Posterior vena cava (tissue), 2 donors: ENCODE results near the gene CARHSP1. TPM values are rescaled to one million over a fixed set of nuclear protein-coding genes. Genes with fewer than 3 reads are reported as not detected.
A peak's percentile ranks its signal among the peaks of the same experiment; 100 is the strongest.

ENCODE experiments used
- DNase-seq: peaks from one replicate; pipeline ENCODE4 v3.0.0-alpha.2; 2020; ENCODE audit warnings: low spot score
- intact Hi-C, 2 donors: fragments of 100-400 bp; cut with DNase I; formaldehyde crosslinking; loops; one replicate each; pipeline versions ENCODE4 v1.14.1 to v1.14.2; 2022 to 2023
- total RNA-seq, 2 donors: library from RNA; stranded (reverse); fragmentation: NEBNext Ultra II Directional; extraction: Animal tissue kit (Norgen Biotek cat#: 25700); gene quantifications; one replicate each; pipeline ENCODE4 v1.2.1, GENCODE V29; 2021
- donor health status: DM: yes; HTN: yes; CAD: no.
- donor health status: DM: yes; HTN: yes; CAD: no.

CARHSP1 gene
- total RNA-seq, 2 donors from 2014 or later = 39.8 to 44.0 TPM

DNA sequence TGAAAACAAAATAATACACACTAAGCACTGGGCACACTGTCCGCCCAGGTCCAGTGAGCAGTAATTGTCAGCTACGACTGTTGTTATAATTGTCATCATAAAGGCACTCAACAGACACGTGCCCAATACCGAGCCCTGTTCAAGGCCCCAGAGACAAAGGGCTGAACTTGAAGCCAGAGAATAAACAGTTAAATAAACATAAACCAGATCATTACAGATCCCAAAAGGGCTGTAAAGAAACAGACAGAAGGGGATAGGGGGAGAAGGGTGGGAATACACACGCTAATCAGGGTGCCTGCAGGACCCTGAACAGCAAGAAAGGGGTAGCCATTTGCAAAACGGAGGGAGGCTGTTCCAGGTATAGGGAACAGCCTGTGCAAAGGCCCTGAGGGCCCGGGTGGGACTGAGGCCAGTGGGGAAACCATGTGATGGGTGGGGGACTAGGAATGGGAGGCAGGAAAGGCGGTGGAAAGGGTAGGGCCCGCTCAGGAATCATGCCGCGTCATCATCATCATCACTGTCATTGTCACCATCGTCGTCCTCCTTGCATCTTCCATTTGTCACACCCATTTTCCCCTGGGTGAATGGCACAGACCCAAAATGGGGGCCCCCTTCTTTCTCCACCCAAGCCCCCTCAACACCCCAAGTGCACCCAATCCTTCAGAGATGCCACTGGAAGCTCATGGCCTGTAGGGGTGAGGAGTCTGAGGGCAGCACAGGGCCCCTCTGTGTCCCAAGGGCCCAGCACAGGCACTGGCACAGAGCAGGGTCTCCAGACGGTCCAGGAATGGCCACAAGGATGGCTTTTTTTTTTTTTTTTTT lies 6.3 kb downstream of the CARHSP1 start:
- DNase-seq = no peak
- intact Hi-C loops = loop anchor here in 1 of 2 donors (10.0 kb wide), 1 partner anchor 58 kb away; no protein-coding TSS in a partner anchor

DNA sequence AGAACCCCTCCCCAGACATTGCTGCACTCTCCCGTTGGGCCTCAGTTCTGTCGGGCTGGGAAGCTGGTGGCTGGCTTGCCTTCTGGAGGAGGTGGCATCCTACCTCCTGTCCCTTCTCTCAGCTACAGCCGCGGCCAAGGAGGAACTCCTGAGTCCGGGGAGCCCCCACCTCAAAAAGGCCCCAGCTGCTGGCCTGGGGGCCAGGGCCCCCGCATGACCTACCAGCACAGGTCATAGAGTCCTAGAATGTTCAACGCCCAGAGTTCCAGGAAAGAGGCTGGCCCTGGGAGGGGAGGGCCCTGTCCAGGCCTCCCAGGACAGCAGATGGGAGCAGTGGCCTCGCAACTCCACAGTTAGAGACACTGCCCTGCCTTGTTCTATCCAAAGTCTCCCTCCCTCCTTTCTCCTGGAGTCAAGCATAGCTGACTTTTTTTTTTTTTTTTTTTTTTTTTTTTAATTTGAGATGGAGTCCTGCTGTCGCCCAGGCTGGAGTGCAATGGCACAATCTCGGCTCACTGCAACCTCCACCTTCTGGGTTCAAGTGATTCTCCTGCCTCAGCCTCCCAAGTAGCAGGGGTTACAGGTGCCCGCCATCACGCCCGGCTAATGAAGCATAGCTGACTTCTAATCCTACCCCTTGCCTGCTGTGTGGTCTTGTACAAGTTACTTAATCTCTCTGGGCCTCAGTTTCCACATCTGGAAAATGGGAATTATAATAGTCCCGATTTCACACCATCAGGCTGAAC lies 7.1 kb downstream of the CARHSP1 start:
- intact Hi-C loops = loop anchor here in 1 of 2 donors (10.0 kb wide), 1 partner anchor 57 kb away; no protein-coding TSS in a partner anchor
- DNase-seq = peak; percentile 80

DNA sequence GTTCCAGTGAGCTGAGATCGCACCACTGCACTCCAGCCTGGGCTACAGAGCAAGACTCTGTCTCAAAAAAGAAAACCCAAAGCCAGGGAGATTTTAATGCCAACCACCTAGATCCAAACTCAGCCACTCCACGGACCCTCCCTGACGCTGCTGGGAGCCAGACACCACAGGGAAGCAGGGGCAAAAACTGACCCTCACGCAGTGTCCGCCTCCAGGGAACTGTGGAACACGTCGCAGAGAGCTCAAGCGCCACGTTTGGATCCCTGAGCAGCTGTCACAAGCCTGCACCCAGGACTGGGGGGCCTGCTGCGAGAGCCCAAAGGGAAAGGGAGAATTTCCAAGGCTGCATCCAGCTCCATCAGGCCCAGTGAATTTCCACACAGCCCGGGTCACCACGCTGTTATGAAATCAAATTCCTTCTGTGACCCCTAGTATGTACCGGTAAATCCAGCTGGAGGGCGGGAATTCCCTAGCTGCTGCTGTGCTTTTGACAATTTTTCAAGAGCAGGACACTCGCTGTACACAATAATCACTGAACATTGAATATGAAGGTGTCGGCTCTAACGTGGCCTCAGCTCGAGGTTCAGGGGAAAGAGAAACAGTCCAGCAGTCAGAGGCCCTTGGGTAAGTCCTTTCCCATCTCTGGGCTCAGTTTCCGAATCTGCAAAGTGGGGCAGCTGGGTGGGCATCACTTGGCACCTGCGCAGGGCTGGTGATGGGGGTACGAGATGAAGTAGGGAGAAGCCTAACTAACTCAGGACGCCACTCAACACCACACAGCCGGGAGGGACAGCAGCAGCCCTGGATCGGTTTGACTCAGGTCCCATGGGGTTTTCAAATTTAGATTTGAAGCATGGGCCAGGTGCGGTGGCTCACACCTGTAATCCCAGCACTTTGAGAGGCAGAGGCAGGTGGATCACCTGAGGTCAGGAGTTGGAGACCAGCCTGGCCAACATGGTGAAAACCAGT lies 8.6 kb downstream of the CARHSP1 start:
- intact Hi-C loops = loop anchor here in 1 of 2 donors (10.0 kb wide), 1 partner anchor 55 kb away; no protein-coding TSS in a partner anchor

DNA sequence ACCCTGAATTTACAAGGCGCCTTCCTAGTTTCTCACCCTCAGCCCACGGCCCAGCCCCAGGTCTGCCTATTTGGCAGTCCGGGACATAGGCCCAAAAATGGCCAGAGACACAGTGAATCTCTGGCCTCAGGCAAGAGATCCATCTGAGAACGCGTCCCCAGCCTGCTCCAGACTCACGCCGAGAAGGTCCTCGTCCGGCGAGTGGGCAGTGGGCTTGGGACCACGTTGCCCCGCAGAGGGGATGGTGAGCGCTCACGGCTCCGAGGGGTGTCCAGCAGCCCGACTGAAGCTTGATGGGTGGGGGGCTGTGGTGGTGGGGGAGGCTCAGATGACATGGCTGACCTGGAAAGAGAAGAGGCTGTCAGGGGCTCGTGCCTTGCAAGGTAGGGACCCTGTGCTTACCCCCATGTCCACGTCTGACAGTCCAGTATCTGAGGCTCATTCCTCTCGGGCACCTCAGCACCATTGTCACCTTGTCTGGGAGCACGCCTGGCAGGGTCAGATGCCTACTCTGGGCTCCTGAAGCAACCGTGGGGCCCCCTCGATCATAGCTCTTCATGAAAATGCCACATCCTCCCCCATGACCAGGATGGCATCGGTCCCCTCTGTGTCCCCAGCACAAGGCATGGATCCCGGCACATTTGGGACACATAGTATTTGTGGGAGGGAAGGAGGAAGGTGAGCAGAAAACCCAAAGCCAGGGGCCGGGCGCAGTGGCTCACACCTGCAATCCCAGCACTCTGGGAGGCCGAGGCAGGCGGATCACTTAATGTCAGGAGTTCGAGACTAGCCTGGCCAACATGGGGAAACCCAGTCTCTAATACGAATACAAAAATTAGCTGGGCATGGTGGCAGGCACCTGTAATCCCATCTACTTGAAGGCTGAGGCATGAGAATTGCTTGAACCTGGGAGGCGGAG lies 9.6 kb downstream of the CARHSP1 start:
- peak; percentile 77 for DNase-seq
- intact Hi-C loops = no loop called here

More for the DNA sequence above, 8.6 kb downstream of the CARHSP1 start:
- DNase-seq = peak; percentile 81

DNA sequence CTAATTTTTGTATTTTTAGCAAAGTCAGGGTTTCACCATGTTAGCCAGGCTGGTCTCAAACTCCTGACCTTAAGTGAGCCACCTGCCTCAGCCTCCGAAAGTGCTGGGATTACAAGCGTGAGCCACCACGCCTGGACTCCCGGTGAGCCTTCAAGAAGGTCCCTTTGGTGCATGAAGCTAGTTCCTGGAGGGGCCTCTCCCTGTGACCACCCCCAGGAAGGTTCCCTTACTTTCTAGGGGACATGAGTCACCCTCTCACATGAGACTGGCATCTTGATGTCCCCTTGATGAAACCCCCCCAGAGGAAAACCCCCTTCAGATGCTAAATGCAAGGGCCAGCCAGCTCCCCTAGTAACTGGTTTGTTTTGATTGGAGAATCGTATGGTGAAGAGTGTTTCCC lies 12.8 kb downstream of the CARHSP1 start:
- DNase-seq = no peak
- intact Hi-C loops = no loop called here

DNA sequence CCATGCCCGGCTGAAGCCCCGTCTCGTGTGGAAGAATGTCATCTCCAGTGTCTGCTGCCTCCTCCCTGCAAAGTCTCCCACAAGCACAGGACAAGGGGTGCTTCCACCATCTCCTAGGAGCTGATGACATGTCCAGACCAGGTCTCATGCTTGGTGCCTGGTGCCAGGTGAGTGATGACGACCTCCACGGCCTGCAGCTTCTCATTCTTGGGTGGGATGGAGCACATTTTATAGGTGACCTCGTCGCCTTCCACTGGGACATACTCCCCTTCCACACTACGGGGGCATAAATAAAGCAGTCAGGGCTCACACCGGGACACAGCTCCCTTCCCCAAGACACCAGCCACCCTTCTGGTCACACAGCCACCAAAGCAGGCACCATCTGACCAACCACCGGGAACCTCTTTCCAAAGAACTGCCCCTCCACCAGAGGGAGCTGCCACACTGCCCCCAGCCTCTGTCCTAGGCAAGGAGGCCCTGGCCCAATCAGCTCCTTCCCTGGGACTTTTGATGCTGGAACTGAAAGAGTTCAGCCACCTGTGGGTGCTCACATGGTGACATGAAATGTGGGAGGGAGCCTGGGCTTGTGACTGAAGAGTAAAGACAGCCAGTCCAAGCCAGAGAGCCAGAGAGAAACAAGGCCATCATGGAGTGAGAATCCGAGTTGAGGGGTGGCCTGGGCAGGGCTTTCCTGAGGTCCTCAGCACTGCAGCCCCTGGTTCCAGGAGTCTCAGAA lies 13.6 kb downstream of the CARHSP1 start:
- intact Hi-C loops = no loop called here
- DNase-seq = peak; percentile 68

DNA sequence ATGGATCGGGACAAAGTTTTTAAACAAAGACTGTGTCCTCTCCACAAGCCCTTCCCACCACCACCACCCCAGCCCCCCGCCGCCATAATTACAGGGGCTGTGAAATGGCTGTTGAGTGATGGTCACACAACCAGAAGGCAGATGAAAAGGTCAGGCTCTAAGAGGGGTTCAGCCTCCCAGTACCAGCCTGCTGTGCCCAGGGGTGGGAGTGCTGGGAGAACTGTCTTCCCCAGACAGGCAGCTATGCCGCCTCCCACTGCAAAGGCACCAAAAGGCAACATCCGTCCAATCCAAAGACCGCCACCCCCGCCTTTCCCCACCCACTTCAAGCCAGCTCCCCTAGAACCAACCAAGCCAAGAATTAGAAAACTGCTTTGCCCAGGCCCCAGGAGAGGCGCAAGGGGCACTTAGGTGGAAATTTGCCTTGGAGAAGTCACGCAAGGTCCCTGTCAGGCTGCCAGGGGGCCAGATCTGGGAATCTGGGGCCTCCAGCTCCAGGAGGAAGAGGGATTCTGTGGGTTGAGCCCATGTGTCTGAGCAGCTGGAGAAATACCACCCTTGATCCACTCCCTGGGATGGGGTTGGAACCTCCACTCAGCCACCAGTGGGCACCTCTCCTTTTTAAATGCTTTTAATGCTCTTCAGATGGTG lies 14.4 kb downstream of the CARHSP1 start:
- intact Hi-C loops = no loop called here
- DNase-seq = peak; percentile 52

DNA sequence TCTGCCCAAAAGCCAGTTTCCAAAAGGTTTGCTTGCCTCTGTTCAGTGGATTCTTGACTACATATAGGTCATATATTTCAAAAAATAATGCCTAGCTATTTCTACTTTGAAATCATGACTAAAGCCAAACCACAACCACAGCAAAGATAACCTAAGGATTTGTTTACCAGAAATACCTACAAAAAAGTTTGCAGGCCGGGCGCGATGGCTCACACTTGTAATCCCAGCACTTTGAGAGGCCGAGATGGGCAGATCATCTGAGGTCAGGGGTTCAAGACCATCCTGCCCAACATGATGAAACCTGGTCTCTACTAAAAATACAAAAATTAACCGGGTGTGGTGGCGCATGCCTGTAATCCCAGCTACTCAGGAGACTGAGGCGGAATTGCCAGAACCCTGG lies 15.2 kb downstream of the CARHSP1 start:
- DNase-seq = peak; percentile 55

DNA sequence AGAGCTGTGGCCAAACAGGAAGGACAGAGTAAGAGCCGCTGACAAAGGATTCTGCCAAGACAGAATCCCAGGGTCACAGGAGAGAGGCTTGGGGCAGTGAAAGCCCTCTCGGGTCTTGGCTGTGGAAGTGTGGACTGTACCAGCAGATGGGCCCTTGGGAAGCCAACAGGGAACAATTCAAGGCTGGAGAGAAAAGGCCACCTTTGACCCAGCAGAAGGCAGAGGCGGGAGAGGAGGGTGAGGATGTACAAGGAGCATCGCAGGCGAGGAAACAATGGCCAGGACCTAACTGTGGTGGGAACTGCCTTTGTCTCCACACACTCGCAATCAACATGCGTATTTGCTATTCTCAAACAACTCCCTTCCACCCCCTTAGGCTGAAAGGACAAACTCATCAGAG lies 15.7 kb downstream of the CARHSP1 start:
- intact Hi-C loops = no loop called here
- DNase-seq = no peak

More for the DNA sequence above, 15.2 kb downstream of the CARHSP1 start:
- intact Hi-C loops = no loop called here

DNA sequence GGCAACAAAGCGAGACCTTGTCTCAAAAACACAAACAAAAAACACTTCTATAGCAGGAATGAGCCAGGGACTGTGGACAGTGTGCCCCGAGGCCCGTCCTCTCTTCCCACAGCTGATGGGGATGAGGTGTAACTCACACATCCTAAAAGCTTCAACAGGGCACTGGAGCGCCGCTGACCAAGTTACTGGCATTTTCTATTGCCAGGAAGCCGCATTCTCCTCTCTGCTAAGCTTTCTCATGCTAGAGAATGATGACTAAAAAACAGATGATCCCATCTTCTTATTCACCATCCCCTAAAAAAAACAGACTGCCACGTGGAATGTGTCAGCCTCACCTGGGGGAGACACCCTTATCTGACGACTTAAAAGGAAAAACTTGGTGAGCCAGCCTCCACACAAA lies 16.3 kb downstream of the CARHSP1 start:
- no peak for DNase-seq
- intact Hi-C loops = no loop called here

DNA sequence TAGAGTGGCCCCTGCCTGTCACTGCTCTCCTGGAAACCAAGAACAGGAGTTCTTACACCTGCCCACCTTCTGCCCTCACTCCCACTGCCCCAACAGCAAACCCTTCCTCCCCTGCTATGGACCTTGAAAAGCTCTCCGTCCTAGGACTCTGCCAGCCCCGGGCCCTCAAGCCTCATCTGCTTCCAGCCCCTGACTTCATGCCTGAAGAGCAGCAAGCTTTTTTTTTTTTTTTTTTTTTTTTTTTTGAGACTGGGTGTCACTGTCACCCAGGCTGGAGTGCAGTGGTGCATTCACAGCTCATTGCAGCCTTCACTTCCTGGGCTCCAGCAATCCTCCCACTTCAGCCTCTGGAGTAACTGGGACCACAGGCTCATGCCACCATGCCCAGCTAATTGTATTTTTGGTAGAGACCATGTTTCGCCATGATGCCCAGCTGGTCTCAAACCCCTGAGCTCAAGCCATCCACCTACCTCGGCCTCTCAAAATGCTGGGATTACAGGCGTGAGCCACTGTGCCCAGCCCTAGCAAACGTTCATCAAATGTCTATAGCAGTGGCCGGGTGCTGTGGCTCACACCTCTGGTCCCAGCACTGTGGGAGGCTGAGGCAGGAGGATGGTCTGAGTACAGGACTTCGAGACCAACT lies 16.9 kb downstream of the CARHSP1 start:
- peak; percentile 77 for DNase-seq
- intact Hi-C loops = no loop called here

DNA sequence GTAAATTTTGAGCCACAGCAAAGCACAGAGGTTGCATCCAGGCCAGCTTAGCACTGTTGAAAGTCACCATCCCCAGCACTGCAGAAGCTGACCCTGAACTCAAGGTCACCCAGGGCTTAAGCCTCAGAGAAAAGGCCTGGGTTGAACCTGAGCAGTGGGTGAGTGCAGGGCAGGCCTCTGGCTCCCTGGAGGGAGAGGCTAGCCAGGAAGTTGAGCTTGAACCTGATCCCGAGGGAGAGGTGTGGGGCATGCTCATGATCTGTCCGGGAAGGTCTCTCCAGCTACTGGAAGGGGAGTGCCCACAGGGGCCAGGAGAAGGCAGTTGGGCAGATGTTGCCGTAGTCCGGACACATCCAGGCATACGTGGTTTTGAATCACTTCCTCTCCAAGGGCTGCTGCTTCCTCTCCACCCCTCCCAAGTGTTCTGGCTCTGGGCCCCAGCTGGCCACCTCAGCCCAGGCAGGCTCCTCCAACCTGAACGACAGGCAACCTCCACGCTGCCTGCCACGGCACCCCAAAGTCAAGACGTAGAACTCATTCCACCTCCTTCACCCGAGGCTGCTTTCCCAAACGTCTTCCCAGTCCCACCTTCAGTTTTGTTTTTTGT lies 18.4 kb downstream of the CARHSP1 start:
- intact Hi-C loops = no loop called here
- DNase-seq = peak; percentile 90

DNA sequence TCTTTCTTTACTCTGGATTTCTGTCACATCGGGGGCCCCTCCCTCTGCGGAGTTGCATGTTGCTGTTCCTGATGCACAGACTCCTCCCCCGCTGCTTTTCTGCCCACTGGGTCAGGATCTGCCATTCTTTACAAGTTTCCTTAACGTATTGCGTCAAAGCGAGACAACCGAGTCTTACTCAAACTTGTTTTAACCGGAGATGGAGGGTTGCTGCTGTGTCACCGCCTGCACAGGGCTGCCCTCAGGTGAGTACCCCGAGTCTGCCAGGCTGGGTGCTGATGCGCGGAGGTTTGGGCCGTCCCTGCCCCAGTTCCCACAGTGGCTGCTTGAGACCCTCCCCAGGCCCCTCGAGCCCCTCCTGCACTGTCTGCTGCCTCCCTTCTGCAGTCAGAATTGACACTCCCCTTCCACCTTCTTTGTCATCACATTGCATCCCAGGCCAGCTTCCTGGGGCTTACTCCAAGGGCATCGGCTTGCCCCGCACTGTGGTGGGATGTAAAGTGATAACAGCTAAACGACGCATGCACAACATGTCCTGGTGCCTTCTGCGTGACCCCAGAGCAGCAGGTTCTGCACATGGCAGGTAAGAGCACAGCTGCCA lies 19.3 kb downstream of the CARHSP1 start:
- intact Hi-C loops = no loop called here
- DNase-seq = peak; percentile 56

DNA sequence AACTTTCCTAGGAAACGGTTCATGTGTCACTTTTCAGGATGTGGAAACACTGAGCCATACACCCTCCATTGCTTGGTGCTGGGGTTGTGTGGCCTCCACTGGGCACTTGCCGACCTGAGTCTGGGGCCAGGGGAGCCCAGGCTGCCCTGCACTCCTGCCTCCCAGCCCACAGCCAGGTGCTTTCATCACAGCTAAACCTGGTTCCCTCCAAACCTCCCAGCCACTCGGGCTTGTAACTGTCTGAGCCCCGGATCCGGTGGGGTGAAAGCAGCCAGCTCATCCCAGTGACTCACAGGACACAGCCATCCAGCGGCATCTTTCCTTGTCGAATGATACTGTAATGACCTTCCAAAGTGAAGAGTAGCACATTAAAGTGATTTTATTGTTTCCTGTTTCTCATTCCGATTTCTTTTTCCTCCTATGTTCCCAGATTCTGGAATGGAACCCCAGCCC lies 19.8 kb downstream of the CARHSP1 start:
- peak; percentile 66 for DNase-seq
- intact Hi-C loops = no loop called here

DNA sequence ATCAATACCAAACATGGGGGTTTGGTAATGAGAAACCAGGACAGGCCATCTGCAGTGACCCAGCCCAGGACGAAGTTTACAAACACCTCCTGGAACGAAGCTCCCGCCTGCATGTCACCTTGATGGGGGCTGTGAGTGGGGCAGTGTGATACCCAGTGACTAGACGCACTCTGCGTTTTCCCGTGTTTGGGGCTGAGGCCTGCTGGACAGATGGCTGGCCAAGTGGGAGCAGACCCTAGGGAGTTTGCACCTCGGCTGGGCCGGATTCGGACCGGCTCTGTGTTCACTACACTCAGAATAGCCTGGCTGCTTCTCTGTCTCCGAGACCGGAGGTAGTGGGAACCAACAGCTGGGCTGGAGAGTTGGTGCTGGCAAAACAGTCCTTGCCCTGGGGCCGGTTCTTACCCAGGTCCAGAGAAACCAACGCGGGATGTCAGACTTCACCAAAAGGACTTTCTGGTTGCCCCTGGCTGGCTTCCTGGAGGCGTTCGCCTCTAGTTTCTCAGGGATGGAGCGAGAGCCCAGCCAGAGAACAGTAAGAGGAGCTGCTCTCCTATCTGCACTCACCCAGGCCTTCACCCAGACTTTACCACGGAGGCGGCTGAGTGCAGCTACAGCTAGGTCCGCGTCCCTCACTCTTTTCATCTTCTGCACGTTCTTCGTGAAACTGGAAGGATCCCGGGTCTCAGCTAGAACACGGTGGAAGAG lies 20.4 kb downstream of the CARHSP1 start:
- peak; percentile 57 for DNase-seq
- intact Hi-C loops = no loop called here
